HepG2 (cell line): Measurements from ENCODE around the gene GCNT2. TPM values are rescaled to one million over a fixed set of nuclear protein-coding genes. Genes with fewer than 3 reads are reported as not detected.

ENCODE experiments used
- ATAC-seq: fragments of 200-7000 bp; cut with Tn5 transposase; 3 replicates; pipeline ENCODE4 v1.9.1; 2020; ENCODE audit warnings: mild to moderate bottlenecking, moderate library complexity
- BruUV-seq: library from RNA; stranded (reverse); fragments of 400-500 nt; replicated peaks from 2 replicates; lab custom pipeline; 2021; lab: Mats Ljungman, UMichigan
- CTCF ChIA-PET: fragments of 300-600 bp; formaldehyde crosslinking; extraction: SDS; loops from one replicate; lab custom pipeline; 2021; ENCODE audit warnings: low total read pairs, inconsistent platforms, low intra/inter-chr PET ratio; lab: Yijun Ruan, JAX
- POLR2A ChIA-PET: fragments of 350-600 bp; sonication (Branson Sonifier 250); formaldehyde crosslinking; loops from one replicate; lab custom pipeline; 2020; ENCODE audit warnings: antibody characterized with exemption, inconsistent platforms; lab: Yijun Ruan, JAX
- DNase-seq: peaks from one replicate; pipeline ENCODE4 v3.0.0-alpha.2; 2015; ENCODE audit warnings: low spot score
- FAIRE-seq: peaks from 3 replicates; lab custom pipeline; 2011; peaks lifted over from hg19 to GRCh38; lab: Jason Lieb, UNC
- H2AFZ ChIP-seq: one replicate; pipeline ENCODE4 v1.6.1; 2011; ENCODE audit warnings: low read length, inconsistent platforms
- H3K27ac ChIP-seq: fragments of 300-600 bp; 3 replicates; pipeline ENCODE4 v1.8.0; 2011; ENCODE audit warnings: mixed run types, mild to moderate bottlenecking, mixed read lengths, low read length, inconsistent platforms; ENCODE audit not compliant: insufficient read depth; ENCODE audit errors: extremely low read length
- H3K27me3 ChIP-seq, 2 experiments: fragments of 200-600 bp in 1 of 2; 2 replicates in 1 of 2; 3 replicates in 1 of 2; pipeline versions ENCODE4 v1.6.0 to v1.8.0; 2011; ENCODE audit warnings: low read length in 2 of 2, mild to moderate bottlenecking in 2 of 2, moderate library complexity in 2 of 2, inconsistent platforms in 1 of 2; ENCODE audit not compliant: insufficient read depth in 2 of 2, control insufficient read depth in 1 of 2
- H3K36me3 ChIP-seq, 2 experiments: fragments of 200-600 bp in 1 of 2; replicated peaks in 1 of 2; 2 replicates in 1 of 2; 3 replicates in 1 of 2; pipeline versions ENCODE4 v1.5.1 to v1.8.0; 2011; ENCODE audit warnings: low read length in 2 of 2, inconsistent platforms in 1 of 2; ENCODE audit not compliant: insufficient read depth in 2 of 2, control insufficient read depth in 1 of 2
- H3K4me1 ChIP-seq: 2 replicates; pipeline ENCODE4 v1.5.1; 2012; ENCODE audit warnings: low read length, inconsistent platforms; ENCODE audit not compliant: insufficient read depth
- H3K4me2 ChIP-seq: 2 replicates; pipeline ENCODE4 v1.6.0; 2011; ENCODE audit warnings: low read depth, low read length, inconsistent platforms
- H3K4me3 ChIP-seq, 3 experiments: fragments of 200-600 bp in 1 of 3; sonication (generic), shearing (Covaris generic) in 1 of 3; replicated peaks in 1 of 3; 2 replicates each; pipeline ENCODE4 v1.5.1; 2011 to 2016; ENCODE audit warnings: low read length in 3 of 3, inconsistent platforms in 2 of 3, low read depth in 2 of 3, mild to moderate bottlenecking in 2 of 3, control low read depth in 1 of 3, mixed read lengths in 1 of 3; ENCODE audit not compliant: insufficient read depth in 1 of 3
- H3K79me2 ChIP-seq: one replicate; pipeline ENCODE4 v1.6.1; 2011; ENCODE audit warnings: low read length, inconsistent platforms; ENCODE audit not compliant: insufficient read depth
- H3K9ac ChIP-seq: 2 replicates; pipeline ENCODE4 v1.6.0; 2011; ENCODE audit warnings: mild to moderate bottlenecking, low read depth, low read length, inconsistent platforms; ENCODE audit not compliant: insufficient read depth
- H3K9me3 ChIP-seq: 2 replicates; pipeline ENCODE4 v1.5.1; 2012; ENCODE audit warnings: mild to moderate bottlenecking, low read length
- H4K20me1 ChIP-seq: 2 replicates; pipeline ENCODE4 v1.6.0; 2011; ENCODE audit warnings: inconsistent platforms, mild to moderate bottlenecking, low read length, moderate library complexity; ENCODE audit not compliant: insufficient read depth
- ATF3 ChIP-seq: sonication (generic); formaldehyde crosslinking; IDR thresholded peaks from 2 replicates; pipeline ENCODE4 v1.4.0; 2020; ENCODE audit warnings: missing genetic modification reagents
- ATF7-NPFF ChIP-seq: sonication (generic); formaldehyde crosslinking; IDR thresholded peaks from 2 replicates; pipeline ENCODE4 v1.8.1; 2023; ENCODE audit warnings: mild to moderate bottlenecking, low read depth, missing genetic modification reagents, moderate library complexity
- BRF2 ChIP-seq: sonication (generic); formaldehyde crosslinking; IDR thresholded peaks from 2 replicates; pipeline ENCODE4 v1.8.1; 2022; ENCODE audit warnings: mild to moderate bottlenecking, missing genetic modification reagents
- HNF4G ChIP-seq, 2 experiments: sonication (generic) in 1 of 2; formaldehyde crosslinking in 1 of 2; IDR thresholded peaks; 2 replicates each; pipeline versions ENCODE4 v1.4.0 to v1.6.1; 2011 to 2020; ENCODE audit warnings: borderline replicate concordance in 2 of 2, low read depth in 2 of 2, mild to moderate bottlenecking in 2 of 2, low read length in 1 of 2, missing genetic modification reagents in 1 of 2, moderate library complexity in 1 of 2
- JUN ChIP-seq: sonication (generic); formaldehyde crosslinking; IDR thresholded peaks from 2 replicates; pipeline ENCODE4 v1.4.0; 2020; ENCODE audit warnings: mild to moderate bottlenecking, missing genetic modification reagents
- POGZ ChIP-seq: sonication (generic); formaldehyde crosslinking; IDR thresholded peaks from 2 replicates; pipeline ENCODE4 v1.4.0; 2020; ENCODE audit warnings: mild to moderate bottlenecking, missing genetic modification reagents
- SYNCRIP ChIP-seq: fragments of 200-400 bp; formaldehyde crosslinking; IDR thresholded peaks from 2 replicates; pipeline ENCODE4 v1.6.1; 2018; ENCODE audit warnings: mild to moderate bottlenecking, low read depth, low read length; ENCODE audit not compliant: insufficient read depth
- THAP11 ChIP-seq: IDR thresholded peaks from 2 replicates; pipeline ENCODE4 v1.6.1; 2016; ENCODE audit warnings: missing biosample characterization, missing genetic modification reagents
- YEATS2 ChIP-seq: sonication (generic); formaldehyde crosslinking; IDR thresholded peaks from 2 replicates; pipeline ENCODE4 v1.4.0; 2020; ENCODE audit warnings: missing genetic modification reagents, borderline replicate concordance
- ZFX ChIP-seq: sonication (generic); formaldehyde crosslinking; IDR thresholded peaks from 2 replicates; pipeline ENCODE4 v1.4.0; 2020; ENCODE audit warnings: mild to moderate bottlenecking, low read depth, missing genetic modification reagents, moderate library complexity
- ZNF12 ChIP-seq: sonication (generic); formaldehyde crosslinking; IDR thresholded peaks from 2 replicates; pipeline ENCODE4 v1.5.0; 2020; ENCODE audit warnings: missing genetic modification reagents
- ZNF230 ChIP-seq: sonication (generic); formaldehyde crosslinking; IDR thresholded peaks from 2 replicates; pipeline ENCODE4 v1.4.0; 2020; ENCODE audit warnings: mild to moderate bottlenecking, missing genetic modification reagents
- WGBS: methylation state at CpG from one replicate; pipeline ENCODE4 v1.1.6; 2017; ENCODE audit warnings: low lambda C conversion rate; 5-methylcytosine and 5-hydroxymethylcytosine counted together
- in situ Hi-C: cut with HindIII; loops from 2 replicates; pipeline ENCODE4 v1.10.0; 2017; ENCODE audit warnings: low pct_unique_long_range_greater_than_20kb; ENCODE audit not compliant: extremely low pct_ligation_motif_present
- intact Hi-C: fragments of 100-400 bp; cut with micrococcal nuclease; formaldehyde crosslinking; loops from one replicate; pipeline ENCODE4 v1.10.0; 2022; ENCODE audit not compliant: unreplicated experiment
- polyA plus RNA-seq, 8 experiments: library from polyadenylated mRNA; depleted of rRNA in 3 of 8; stranded (reverse) in 7 of 8; unstranded in 1 of 8; fragments of >200 nt; fragmentation: Illumina TruSeq in 4 of 8; extraction: Trizol in 4 of 8; gene quantifications; 2 replicates each; pipeline versions ENCODE4 v1.2.1 to v1.2.3, GENCODE V29; 2011 to 2016; ENCODE audit warnings: low read depth in 4 of 8, missing spikeins in 1 of 8, mixed read lengths in 1 of 8; ENCODE audit not compliant: insufficient read depth in 1 of 8
- total RNA-seq, 5 experiments: library from RNA; depleted of rRNA; stranded (reverse); fragments of >200 nt; fragmentation: Illumina TruSeq; extraction: Trizol; gene quantifications; 2 replicates each; pipeline ENCODE4 v1.2.3, GENCODE V29; 2016; ENCODE audit warnings: low read depth in 1 of 5

The GCNT2 gene
- total and polyA plus RNA-seq, 2 of the 13 experiments (the other 11 are each of a cell fraction or from before 2014, with no cell fraction given) = 11.8 to 31.9 TPM

GRCh38 chr6:10543488-10543887 lies 22.3 kb downstream of the GCNT2 start:
- H4K20me1 ChIP-seq = no peaks in the 10 kb centered on the region; the same call in 1 of the 2 replicates
- no peak overlapping the region for H3K27ac ChIP-seq
- H3K27me3 ChIP-seq = no peaks in the 10 kb centered on the region
- no peak overlapping the region for H3K9ac ChIP-seq
- BruUV-seq = no TSS peak
- 99% methylated on average over 2 of the region's 2 CpGs for WGBS
- ATAC-seq = no peak
- peaks cover 12% of the 10 kb centered on the region for H3K4me1 ChIP-seq
- no peak overlapping the region for H3K4me3 ChIP-seq
- TF ChIP-seq HNF4G (IDR thresholded peaks at IDR 0.05; ENCODE audit: borderline replicate concordance, low read depth, low read length) (no peak), HNF4G (CRISPR knock-in tag; IDR thresholded peaks at IDR 0.05; ENCODE audit: borderline replicate concordance, low read depth) (no peak), BRF2 (CRISPR knock-in tag) (no peak), YEATS2 (CRISPR knock-in tag) (no peak), THAP11 (CRISPR knock-in tag) (no peak), ATF7-NPFF (CRISPR knock-in tag) (no peak), ZNF230 (CRISPR knock-in tag) (no peak), SYNCRIP (no peak), ZFX (CRISPR knock-in tag) (no peak), ATF3 (no peak), JUN (CRISPR knock-in tag) (no peak), POGZ (no peak), ZNF12 (no peak)
- TF ChIP-seq, all 625 proteins: peak for 0
- H2AFZ ChIP-seq = no peak overlapping the region
- intact Hi-C loops (no loop called here), in situ Hi-C loops (no loop called here)
- no peak for FAIRE-seq
- H3K4me2 ChIP-seq = no peak overlapping the region
- peaks cover 12% of the 10 kb centered on the region for H3K79me2 ChIP-seq
- POLR2A ChIA-PET = no interaction called here
- DNase-seq = no peak
- no peaks in the 10 kb centered on the region for H3K9me3 ChIP-seq
- H3K36me3 ChIP-seq = no peaks in the 10 kb centered on the region; a peak in 1 of 5 replicates
- CTCF ChIA-PET = no interaction called here
